Ovary (tissue), 10 donors: ENCODE data around the gene CCDC34. TPM values are rescaled to one million over a fixed set of nuclear protein-coding genes. Genes with fewer than 3 reads are reported as not detected.
A peak's percentile ranks its signal among the peaks of the same experiment; 100 is the strongest.

ENCODE experiments used
- DNase-seq, 5 donors: peaks; one replicate each; pipeline ENCODE4 v3.0.0-alpha.2; 2019 to 2020
- H3K27ac ChIP-seq, 2 donors: fragments of 200-600 bp; one replicate each; pipeline versions ENCODE4 v1.5.1 to v1.8.0; 2019 to 2022
- H3K27me3 ChIP-seq: fragments of 200-600 bp; one replicate; pipeline ENCODE4 v1.8.0; 2022
- H3K36me3 ChIP-seq: fragments of 200-600 bp; sonication (generic); one replicate; pipeline ENCODE4 v1.5.1; 2019
- H3K4me1 ChIP-seq: one replicate; pipeline ENCODE4 v1.8.1; 2013; ENCODE audit warnings: mild to moderate bottlenecking, moderate library complexity; ENCODE audit not compliant: insufficient read depth
- H3K4me3 ChIP-seq: fragments of 200-600 bp; sonication (generic); one replicate; pipeline ENCODE4 v1.5.1; 2017
- H3K9me3 ChIP-seq, 2 donors: fragments of 200-600 bp in 1 of 2; sonication (generic) in 1 of 2; one replicate each; pipeline versions ENCODE4 v1.5.1 to v1.8.1; 2013 to 2019; ENCODE audit warnings: mild to moderate bottlenecking in 1 of 2, moderate library complexity in 1 of 2
- EP300 ChIP-seq: sonication (generic); formaldehyde crosslinking; IDR thresholded peaks from one replicate; pipeline ENCODE4 v1.6.1; 2017; ENCODE audit warnings: antibody characterized with exemption
- POLR2A ChIP-seq: fragments of 450-650 bp; IDR thresholded peaks from one replicate; pipeline ENCODE4 v1.6.1; 2017; ENCODE audit warnings: antibody characterized with exemption, mild to moderate bottlenecking, moderate library complexity
- WGBS, 3 donors: extraction: QIAGEN DNeasy Blood & Tissue Kit in 1 of 3; methylation state at CpG; one replicate each; pipeline versions ENCODE4 v1.1.5 to v1.1.7; 2013 to 2017; 5-methylcytosine and 5-hydroxymethylcytosine counted together
- intact Hi-C, 4 donors: fragments of 100-400 bp; cut with DNase I; formaldehyde crosslinking; loops; one replicate each; pipeline versions ENCODE4 v1.11.0 to v1.15.1; 2022 to 2023
- long read RNA-seq, 3 donors: library from polyadenylated mRNA in 2 of 3; unstranded in 2 of 3; transcript quantifications; one replicate each; pipeline ENCODE4 v2.0.0 and lab custom pipeline, GENCODE V29; 2021 to 2026
- polyA plus RNA-seq, 2 donors: library from polyadenylated mRNA; stranded (reverse); fragments of 200-250 nt in 1 of 2; fragments of 350-450 nt in 1 of 2; fragmentation: Illumina TruSeq in 1 of 2; extraction: RNeasy Lipid Tissue Mini Kit (QIAGEN cat#74804) in 1 of 2; gene quantifications; one replicate each; pipeline ENCODE4 v1.2.3, GENCODE V29; 2013 to 2014
- total RNA-seq, 7 donors: library from RNA; depleted of rRNA in 2 of 7; stranded (reverse); fragments of >200 nt in 2 of 7; fragmentation: NEBNext Ultra II Directional in 3 of 7; extraction: Animal tissue kit (Norgen Biotek cat#: 25700) in 3 of 7; gene quantifications; one replicate each; pipeline versions ENCODE4 v1.1.0 to v1.2.4, GENCODE V29; 2016 to 2023
- TF ChIP-seq, protein P1 (sequence below), 3 donors: fragments of 450-650 bp in 2 of 3; fragments of 200-600 bp in 1 of 3; IDR thresholded peaks; one replicate each; pipeline versions ENCODE4 v1.5.1 to v1.8.0; 2016 to 2022; ENCODE audit warnings: antibody characterized with exemption in 3 of 3, mild to moderate bottlenecking in 1 of 3
- donor health status: DM: no; HTN: no; CAD: no; lungs with moderate emphysema.
- donor health status: DM: no; HTN: no; CAD: no.
- donor health status: Bipolar disorder and iron deficiency.
- donor health status: DM: yes; HTN: yes; CAD: no.
- donor health status: DM: no; HTN: no; CAD: no.
- donor health status: DM: yes; HTN: yes; CAD: no.

Gene CCDC34, protein sequence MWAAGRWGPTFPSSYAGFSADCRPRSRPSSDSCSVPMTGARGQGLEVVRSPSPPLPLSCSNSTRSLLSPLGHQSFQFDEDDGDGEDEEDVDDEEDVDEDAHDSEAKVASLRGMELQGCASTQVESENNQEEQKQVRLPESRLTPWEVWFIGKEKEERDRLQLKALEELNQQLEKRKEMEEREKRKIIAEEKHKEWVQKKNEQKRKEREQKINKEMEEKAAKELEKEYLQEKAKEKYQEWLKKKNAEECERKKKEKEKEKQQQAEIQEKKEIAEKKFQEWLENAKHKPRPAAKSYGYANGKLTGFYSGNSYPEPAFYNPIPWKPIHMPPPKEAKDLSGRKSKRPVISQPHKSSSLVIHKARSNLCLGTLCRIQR
- total RNA-seq (10 to 100 TPM in 2 of 7 donors, 1 to 10 TPM in 5; 2.5 to 17.5 (median 7.8) TPM), polyA plus RNA-seq (10 to 100 TPM in 1 of 2 donors, 1 to 10 TPM in 1; 6.2 to 13.9 TPM)
- long read RNA-seq, donor 1, transcript CCDC34-201 (3 exons, 2,109 nt), result major isoform, 6 of 6 reads
- long read RNA-seq, donor 1, partial matches to known transcripts, result 0 of 6 reads
- long read RNA-seq, donor 1, other reads (novel, unspliced or antisense), result 0 of 6 reads
- long read RNA-seq, donor 2, transcript CCDC34-202 (6 exons, 2,103 nt), result minor isoform, 6 of 36 reads
- long read RNA-seq, donor 2, transcript CCDC34-201 (3 exons, 2,109 nt), result major isoform, 19 of 36 reads
- long read RNA-seq, donor 2, partial matches to known transcripts, result 11 of 36 reads
- long read RNA-seq, donor 2, other reads (novel, unspliced or antisense), result 0 of 36 reads
- long read RNA-seq, donor 3, transcript CCDC34-201 (3 exons, 2,109 nt), result major isoform, 7 of 12 reads
- long read RNA-seq, donor 3, partial matches to known transcripts, result 1 of 12 reads
- long read RNA-seq, donor 3, other reads (novel, unspliced or antisense), result 0 of 12 reads

DNA sequence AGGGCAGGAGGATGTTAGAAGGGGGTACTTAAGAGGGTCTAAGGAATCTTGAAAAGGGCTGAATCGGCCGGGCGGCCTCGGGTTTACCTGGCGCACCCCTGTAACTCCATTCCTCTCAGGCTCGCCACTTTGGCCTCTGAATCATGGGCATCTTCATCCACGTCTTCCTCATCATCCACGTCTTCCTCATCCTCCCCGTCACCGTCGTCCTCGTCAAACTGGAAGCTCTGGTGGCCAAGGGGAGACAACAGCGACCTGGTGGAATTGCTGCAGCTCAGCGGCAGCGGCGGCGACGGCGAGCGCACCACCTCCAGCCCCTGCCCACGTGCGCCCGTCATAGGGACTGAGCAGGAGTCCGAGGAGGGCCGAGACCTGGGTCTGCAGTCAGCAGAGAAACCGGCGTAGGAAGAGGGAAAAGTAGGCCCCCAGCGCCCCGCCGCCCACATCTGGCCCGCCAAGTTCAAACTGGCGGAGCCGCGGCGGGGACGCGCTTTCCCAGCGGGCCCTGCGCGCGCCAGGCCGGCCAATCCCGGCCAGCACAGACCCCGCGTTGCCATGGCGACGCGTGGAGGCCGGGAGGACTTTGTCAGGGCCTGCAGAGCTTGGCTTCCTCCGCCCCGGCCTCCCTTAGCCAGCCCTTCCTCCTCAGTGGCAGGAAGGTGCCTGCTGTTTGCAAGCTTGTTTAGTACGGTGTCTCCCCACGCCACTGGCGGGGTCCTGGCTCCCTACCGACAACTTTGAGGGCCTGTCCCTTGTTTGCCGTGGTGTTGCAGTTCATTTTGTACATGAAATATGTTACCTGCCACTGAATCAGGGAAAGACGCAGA is at the start of gene CCDC34:
Gene CCDC34 (minus strand): TSS at position 467 of the 827 bp plus-strand sequence. CDS start 21 bp downstream, at position 446.
- intact Hi-C loops, result loop anchor here in 1 of 4 donors (10.0 kb wide), 1 partner anchor 152 kb away; no protein-coding TSS in a partner anchor
- no peak within 1 kb of the TSS for H3K27ac ChIP-seq
- 0 to 1% (median 0%) methylated on average over 40 to 57 of the region's 57 CpGs for WGBS, 3 donors
- H3K4me3 ChIP-seq, result peak within 1 kb of the TSS; percentile 66
- TF ChIP-seq POLR2A, result peak; percentile 6
- TF ChIP-seq, protein P1, sequence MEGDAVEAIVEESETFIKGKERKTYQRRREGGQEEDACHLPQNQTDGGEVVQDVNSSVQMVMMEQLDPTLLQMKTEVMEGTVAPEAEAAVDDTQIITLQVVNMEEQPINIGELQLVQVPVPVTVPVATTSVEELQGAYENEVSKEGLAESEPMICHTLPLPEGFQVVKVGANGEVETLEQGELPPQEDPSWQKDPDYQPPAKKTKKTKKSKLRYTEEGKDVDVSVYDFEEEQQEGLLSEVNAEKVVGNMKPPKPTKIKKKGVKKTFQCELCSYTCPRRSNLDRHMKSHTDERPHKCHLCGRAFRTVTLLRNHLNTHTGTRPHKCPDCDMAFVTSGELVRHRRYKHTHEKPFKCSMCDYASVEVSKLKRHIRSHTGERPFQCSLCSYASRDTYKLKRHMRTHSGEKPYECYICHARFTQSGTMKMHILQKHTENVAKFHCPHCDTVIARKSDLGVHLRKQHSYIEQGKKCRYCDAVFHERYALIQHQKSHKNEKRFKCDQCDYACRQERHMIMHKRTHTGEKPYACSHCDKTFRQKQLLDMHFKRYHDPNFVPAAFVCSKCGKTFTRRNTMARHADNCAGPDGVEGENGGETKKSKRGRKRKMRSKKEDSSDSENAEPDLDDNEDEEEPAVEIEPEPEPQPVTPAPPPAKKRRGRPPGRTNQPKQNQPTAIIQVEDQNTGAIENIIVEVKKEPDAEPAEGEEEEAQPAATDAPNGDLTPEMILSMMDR (IDR thresholded peaks at IDR 0.05), result no peak
- DNase-seq, result peak; percentile 89 to 94 (median 91)
- no peaks in the 10 kb centered on the region for H3K36me3 ChIP-seq
- no peaks in the 10 kb centered on the region for H3K9me3 ChIP-seq
- H3K4me1 ChIP-seq, result no peaks in the 10 kb centered on the region
- H3K27me3 ChIP-seq, result no peaks in the 10 kb centered on the region

DNA sequence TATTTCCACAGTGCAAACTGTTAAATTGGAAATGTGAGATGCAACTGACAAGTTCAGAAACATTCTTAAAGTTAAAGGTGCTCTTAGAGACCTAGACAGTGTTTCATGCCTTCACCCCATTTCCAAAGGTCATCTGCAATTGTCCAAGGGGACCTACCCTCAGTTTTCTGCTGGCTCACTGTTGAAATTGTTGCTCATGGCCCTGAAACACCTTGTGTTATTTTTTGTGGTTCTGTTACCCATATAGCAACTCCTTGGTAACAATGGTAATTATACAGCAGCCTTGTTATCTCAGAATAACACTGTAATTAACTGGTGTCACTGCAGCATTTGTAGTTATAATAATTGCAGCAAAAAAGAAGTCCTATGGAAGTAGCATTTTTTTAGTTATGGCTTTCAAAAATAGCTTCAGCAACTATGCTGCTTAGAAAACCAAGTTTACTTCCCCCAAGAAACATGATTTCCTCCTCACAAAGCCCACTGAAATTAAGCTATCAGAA is 49.2 kb upstream of the CCDC34 start:
- H3K27me3 ChIP-seq, result no peaks in the 10 kb centered on the region
- TF ChIP-seq EP300, result no peak
- TF ChIP-seq POLR2A, result no peak
- TF ChIP-seq, protein P1 (IDR thresholded peaks at IDR 0.05), result no peak
- H3K36me3 ChIP-seq, result no peaks in the 10 kb centered on the region
- no peak overlapping the region for H3K27ac ChIP-seq
- no peak for DNase-seq
- H3K9me3 ChIP-seq, result no peaks in the 10 kb centered on the region
- no peaks in the 10 kb centered on the region for H3K4me1 ChIP-seq
- intact Hi-C loops, result loop anchor here in 1 of 4 donors (10.0 kb wide), 1 partner anchor 53 kb away; no protein-coding TSS in a partner anchor
- no peak overlapping the region for H3K4me3 ChIP-seq

DNA sequence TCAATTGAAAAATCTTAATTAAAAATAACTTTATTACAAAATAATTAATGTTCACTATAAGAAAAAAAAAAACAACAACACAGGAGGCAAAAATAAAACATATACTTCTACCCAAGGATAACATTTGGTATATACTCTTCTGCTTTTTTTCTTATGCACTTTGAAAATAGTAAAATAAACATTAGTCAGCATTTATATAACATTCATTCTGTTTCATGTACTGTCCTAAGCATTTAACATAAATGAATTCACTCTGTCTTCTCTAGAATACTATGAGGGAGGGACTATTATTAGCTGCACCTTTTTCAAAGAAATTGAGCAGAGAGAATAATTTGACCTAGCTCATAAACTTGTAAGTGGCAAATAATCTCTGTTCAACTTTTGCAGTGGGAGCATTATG is 48.3 kb upstream of the CCDC34 start:
- Histone ChIP-seq H3K4me3 (no peak overlapping the region), H3K27ac (no peak overlapping the region), H3K9me3 (no peaks in the 10 kb centered on the region), H3K4me1 (no peaks in the 10 kb centered on the region), H3K36me3 (no peaks in the 10 kb centered on the region), H3K27me3 (no peaks in the 10 kb centered on the region)
- intact Hi-C loops, result loop anchor here in 1 of 4 donors (10.0 kb wide), 1 partner anchor 53 kb away; no protein-coding TSS in a partner anchor
- no peak for DNase-seq
- no peak for TF ChIP-seq EP300
- no peak for TF ChIP-seq POLR2A
- TF ChIP-seq, protein P1 (IDR thresholded peaks at IDR 0.05), result no peak
